Panc1 (cell line): ENCODE data around the gene EXOC7. TPM values are rescaled to one million over a fixed set of nuclear protein-coding genes. Genes with fewer than 3 reads are reported as not detected.
A peak's percentile ranks its signal among the peaks of the same experiment; 100 is the strongest.

Experiments used
- ATAC-seq: fragments of 200-7000 bp; cut with Tn5 transposase; 2 replicates; pipeline ENCODE4 v1.9.1; 2020; ENCODE audit warnings: mild to moderate bottlenecking, moderate library complexity
- BruUV-seq: library from RNA; stranded (reverse); fragments of 400-500 nt; replicated peaks from 2 replicates; lab custom pipeline; 2021; lab: Mats Ljungman, UMichigan
- CTCF ChIA-PET: fragments of 300-600 bp; sonication (Branson Sonifier 250); formaldehyde crosslinking; loops from one replicate; lab custom pipeline; 2022; ENCODE audit warnings: antibody characterized with exemption; lab: Charles Lee
- POLR2A ChIA-PET: fragments of 300-600 bp; sonication (Branson Sonifier 250); formaldehyde crosslinking; loops from one replicate; lab custom pipeline; 2022; ENCODE audit warnings: antibody characterized with exemption; lab: Charles Lee
- DNase-seq: peaks from one replicate; pipeline ENCODE4 v3.0.0-alpha.2; 2010; ENCODE audit warnings: low read depth, low spot score
- H3K27ac ChIP-seq: 2 replicates; pipeline ENCODE4 v1.5.1; 2011; ENCODE audit warnings: mild to moderate bottlenecking, low read length, inconsistent platforms
- H3K27me3 ChIP-seq: fragments of 200-500 bp; sonication (Bioruptor generic); 2 replicates; pipeline ENCODE4 v1.6.0; 2014; ENCODE audit warnings: low read length, inconsistent platforms; ENCODE audit not compliant: control insufficient read depth, insufficient read depth
- H3K36me3 ChIP-seq: fragments of 200-500 bp; sonication (Bioruptor generic); 2 replicates; pipeline ENCODE4 v1.5.1; 2014; ENCODE audit warnings: inconsistent platforms, mild to moderate bottlenecking, low read length, moderate library complexity; ENCODE audit not compliant: control insufficient read depth, insufficient read depth
- H3K4me1 ChIP-seq: 2 replicates; pipeline ENCODE4 v1.5.1; 2011; ENCODE audit warnings: inconsistent platforms, mild to moderate bottlenecking, low read length, moderate library complexity; ENCODE audit not compliant: control insufficient read depth, insufficient read depth
- H3K4me3 ChIP-seq, 2 experiments: 2 replicates each; pipeline ENCODE4 v1.5.1; 2011 to 2012; ENCODE audit warnings: low read depth in 2 of 2, low read length in 2 of 2, mild to moderate bottlenecking in 2 of 2, inconsistent platforms in 1 of 2, moderate library complexity in 1 of 2
- H3K9me3 ChIP-seq: fragments of 200-500 bp; sonication (Bioruptor generic); 2 replicates; pipeline ENCODE4 v1.5.1; 2014; ENCODE audit warnings: low read depth, mild to moderate bottlenecking, inconsistent platforms, low read length, moderate library complexity; ENCODE audit not compliant: control insufficient read depth, insufficient read depth
- POLR2AphosphoS5 ChIP-seq: IDR thresholded peaks from 2 replicates; pipeline ENCODE4 v1.6.1; 2012; ENCODE audit warnings: mild to moderate bottlenecking, low read depth, low read length, moderate library complexity
- SIN3A ChIP-seq: IDR thresholded peaks from 2 replicates; pipeline ENCODE4 v1.6.1; 2012; ENCODE audit warnings: low read depth, mild to moderate bottlenecking, low read length, moderate library complexity, borderline replicate concordance; ENCODE audit not compliant: insufficient read depth
- TCF7L2 ChIP-seq: IDR thresholded peaks from 2 replicates; pipeline ENCODE4 v1.6.1; 2011; ENCODE audit warnings: mild to moderate bottlenecking, low read depth, low read length, inconsistent platforms
- in situ Hi-C: cut with HindIII; loops from 2 replicates; pipeline ENCODE4 v1.10.0; 2016; ENCODE audit warnings: low sequenced_read_pairs, low pct_unique_long_range_greater_than_20kb
- intact Hi-C: fragments of 100-400 bp; cut with micrococcal nuclease; formaldehyde crosslinking; loops from one replicate; pipeline ENCODE4 v1.10.0; 2022; ENCODE audit not compliant: unreplicated experiment
- total RNA-seq: library from RNA; stranded (reverse); gene quantifications from one replicate; pipeline ENCODE4 v1.2.1, GENCODE V29; 2021; ENCODE audit not compliant: unreplicated experiment
- TF ChIP-seq, protein P1 (sequence below), 2 experiments: IDR thresholded peaks; 2 replicates each; pipeline ENCODE4 v1.6.1; 2011 to 2012; ENCODE audit warnings: low read depth in 2 of 2, control low read depth in 1 of 2, low read length in 1 of 2, mild to moderate bottlenecking in 1 of 2, moderate library complexity in 1 of 2; ENCODE audit not compliant: insufficient read depth in 1 of 2
- TF ChIP-seq, protein P2 (sequence below): fragments of 450-650 bp; IDR thresholded peaks from 2 replicates; pipeline ENCODE4 v1.5.1; 2017; ENCODE audit warnings: mild to moderate bottlenecking

EXOC7 gene
- total RNA-seq, 1 experiment from 2014 or later = 190 TPM

DNA sequence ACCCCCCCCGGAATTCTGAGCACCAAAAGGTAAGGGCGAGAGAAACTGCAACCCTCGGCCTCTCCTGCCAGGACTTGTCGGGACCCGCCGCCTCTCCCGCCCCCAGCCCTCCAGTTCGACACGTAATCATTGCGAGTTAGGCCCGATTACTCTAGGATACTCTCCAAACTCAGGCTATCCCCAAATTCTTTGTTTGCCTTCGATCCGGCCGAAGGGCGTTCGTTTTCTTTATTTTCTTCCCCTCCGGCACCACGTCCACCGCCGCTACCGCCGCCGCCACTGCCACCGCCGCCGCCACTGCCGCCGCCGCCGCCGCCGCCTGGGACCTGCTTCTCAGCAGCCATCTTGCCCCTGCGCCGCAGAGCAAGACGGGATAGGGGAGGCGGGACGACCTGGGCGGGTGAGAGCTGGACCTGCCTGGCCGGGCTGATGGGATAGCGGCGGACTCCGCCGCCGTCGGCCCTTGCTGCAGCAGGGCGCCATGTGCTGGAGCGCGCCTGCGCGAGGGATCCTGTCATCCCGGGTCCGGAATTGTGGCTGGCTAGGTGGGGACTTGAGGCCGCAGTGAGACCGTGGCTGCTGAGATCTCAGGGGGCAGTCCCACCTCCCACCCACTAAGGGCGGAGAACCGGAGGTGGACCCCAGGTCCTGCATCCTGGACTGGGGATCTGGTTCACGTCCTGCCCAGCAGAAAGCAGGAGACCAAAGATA, 31.3 kb downstream of the EXOC7 start, which contains the start of gene SRP68:
Gene SRP68, minus strand, starts transcription at position 370 of the 711 bp plus-strand sequence. Its CDS starts 26 bp downstream, at position 344.
- H3K4me1 ChIP-seq = peaks cover 7% of the 10 kb centered on the region
- ChIA-PET POLR2A (interaction anchor here (0.5 kb wide), 1 partner anchor 196 kb away, joined by 3 read pairs; no protein-coding TSS in a partner anchor), CTCF (no interaction called here)
- in situ Hi-C loops = loop anchor here (25.0 kb wide), 1 partner anchor 135 kb away; the partner anchor contains the start of gene FBF1
- peaks cover 7% of the 10 kb centered on the region; the same call in 1 of the 2 replicates for H3K36me3 ChIP-seq
- H3K9me3 ChIP-seq = no peaks in the 10 kb centered on the region
- BruUV-seq = no TSS peak
- H3K4me3 ChIP-seq = peak within 1 kb of the TSS; percentile 88 to 92
- ATAC-seq (peak; percentile 99), DNase-seq (no peak)
- peak within 1 kb of the TSS; percentile 92 for H3K27ac ChIP-seq
- peak; percentile 90 for TF ChIP-seq POLR2AphosphoS5
- TF ChIP-seq, protein P1, sequence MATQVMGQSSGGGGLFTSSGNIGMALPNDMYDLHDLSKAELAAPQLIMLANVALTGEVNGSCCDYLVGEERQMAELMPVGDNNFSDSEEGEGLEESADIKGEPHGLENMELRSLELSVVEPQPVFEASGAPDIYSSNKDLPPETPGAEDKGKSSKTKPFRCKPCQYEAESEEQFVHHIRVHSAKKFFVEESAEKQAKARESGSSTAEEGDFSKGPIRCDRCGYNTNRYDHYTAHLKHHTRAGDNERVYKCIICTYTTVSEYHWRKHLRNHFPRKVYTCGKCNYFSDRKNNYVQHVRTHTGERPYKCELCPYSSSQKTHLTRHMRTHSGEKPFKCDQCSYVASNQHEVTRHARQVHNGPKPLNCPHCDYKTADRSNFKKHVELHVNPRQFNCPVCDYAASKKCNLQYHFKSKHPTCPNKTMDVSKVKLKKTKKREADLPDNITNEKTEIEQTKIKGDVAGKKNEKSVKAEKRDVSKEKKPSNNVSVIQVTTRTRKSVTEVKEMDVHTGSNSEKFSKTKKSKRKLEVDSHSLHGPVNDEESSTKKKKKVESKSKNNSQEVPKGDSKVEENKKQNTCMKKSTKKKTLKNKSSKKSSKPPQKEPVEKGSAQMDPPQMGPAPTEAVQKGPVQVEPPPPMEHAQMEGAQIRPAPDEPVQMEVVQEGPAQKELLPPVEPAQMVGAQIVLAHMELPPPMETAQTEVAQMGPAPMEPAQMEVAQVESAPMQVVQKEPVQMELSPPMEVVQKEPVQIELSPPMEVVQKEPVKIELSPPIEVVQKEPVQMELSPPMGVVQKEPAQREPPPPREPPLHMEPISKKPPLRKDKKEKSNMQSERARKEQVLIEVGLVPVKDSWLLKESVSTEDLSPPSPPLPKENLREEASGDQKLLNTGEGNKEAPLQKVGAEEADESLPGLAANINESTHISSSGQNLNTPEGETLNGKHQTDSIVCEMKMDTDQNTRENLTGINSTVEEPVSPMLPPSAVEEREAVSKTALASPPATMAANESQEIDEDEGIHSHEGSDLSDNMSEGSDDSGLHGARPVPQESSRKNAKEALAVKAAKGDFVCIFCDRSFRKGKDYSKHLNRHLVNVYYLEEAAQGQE (IDR thresholded peaks at IDR 0.05; ENCODE audit: insufficient read depth in 1 of 2, low read depth in 2 of 2, low read length in 1 of 2) = peak in 1 of 2 experiments; percentile 63; a peak in 1 of 4 replicates
- TF ChIP-seq, protein P2, sequence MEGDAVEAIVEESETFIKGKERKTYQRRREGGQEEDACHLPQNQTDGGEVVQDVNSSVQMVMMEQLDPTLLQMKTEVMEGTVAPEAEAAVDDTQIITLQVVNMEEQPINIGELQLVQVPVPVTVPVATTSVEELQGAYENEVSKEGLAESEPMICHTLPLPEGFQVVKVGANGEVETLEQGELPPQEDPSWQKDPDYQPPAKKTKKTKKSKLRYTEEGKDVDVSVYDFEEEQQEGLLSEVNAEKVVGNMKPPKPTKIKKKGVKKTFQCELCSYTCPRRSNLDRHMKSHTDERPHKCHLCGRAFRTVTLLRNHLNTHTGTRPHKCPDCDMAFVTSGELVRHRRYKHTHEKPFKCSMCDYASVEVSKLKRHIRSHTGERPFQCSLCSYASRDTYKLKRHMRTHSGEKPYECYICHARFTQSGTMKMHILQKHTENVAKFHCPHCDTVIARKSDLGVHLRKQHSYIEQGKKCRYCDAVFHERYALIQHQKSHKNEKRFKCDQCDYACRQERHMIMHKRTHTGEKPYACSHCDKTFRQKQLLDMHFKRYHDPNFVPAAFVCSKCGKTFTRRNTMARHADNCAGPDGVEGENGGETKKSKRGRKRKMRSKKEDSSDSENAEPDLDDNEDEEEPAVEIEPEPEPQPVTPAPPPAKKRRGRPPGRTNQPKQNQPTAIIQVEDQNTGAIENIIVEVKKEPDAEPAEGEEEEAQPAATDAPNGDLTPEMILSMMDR = no peak
- intact Hi-C loops = no loop called here
- no peaks in the 10 kb centered on the region for H3K27me3 ChIP-seq

DNA sequence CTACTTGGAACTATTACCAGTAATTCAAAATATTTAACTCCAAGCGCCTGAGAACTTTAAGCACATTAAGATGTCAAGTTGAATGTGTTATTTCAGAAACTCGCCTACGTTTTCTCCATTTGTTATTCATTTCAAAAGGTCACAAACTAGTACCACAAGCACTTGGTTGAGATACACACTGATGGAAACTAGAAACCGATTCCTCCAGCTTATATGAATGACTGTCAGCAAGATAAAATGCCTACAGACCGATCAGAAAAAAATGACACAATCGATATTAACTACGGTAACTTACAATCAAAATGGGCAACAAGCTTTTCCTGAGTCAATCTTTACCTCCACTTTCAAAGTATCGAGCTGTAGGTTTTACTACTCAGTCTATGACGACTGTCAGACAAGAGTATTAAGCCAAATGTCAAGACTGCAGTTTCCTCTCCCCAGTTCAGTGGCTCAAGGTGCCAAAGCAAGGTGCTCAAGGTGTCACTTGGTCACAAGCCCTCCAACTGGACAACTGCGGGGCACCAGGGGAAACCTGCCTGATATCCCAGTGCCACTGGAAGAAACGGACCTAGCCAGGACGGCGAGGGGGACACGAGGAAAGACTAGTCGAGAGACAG, 31.9 kb downstream of the EXOC7 start:
- no peaks in the 10 kb centered on the region for H3K9me3 ChIP-seq
- no peaks in the 10 kb centered on the region for H3K27me3 ChIP-seq
- H3K4me3 ChIP-seq = peak overlapping the region; percentile 88 to 92
- peaks cover 10% of the 10 kb centered on the region for H3K36me3 ChIP-seq
- ChIA-PET POLR2A (no interaction called here), CTCF (no interaction called here)
- TF ChIP-seq, protein P2 = no peak
- TF ChIP-seq TCF7L2 (no peak), SIN3A (no peak), POLR2AphosphoS5 (no peak)
- TF ChIP-seq, protein P1 (IDR thresholded peaks at IDR 0.05; ENCODE audit: insufficient read depth in 1 of 2, low read depth in 2 of 2, low read length in 1 of 2) = no peak
- H3K4me1 ChIP-seq = peaks cover 7% of the 10 kb centered on the region
- peak; percentile 3 for ATAC-seq
- in situ Hi-C loops = loop anchor here (25.0 kb wide), 1 partner anchor 134 kb away; the partner anchor contains the start of gene FBF1
- no peak for DNase-seq
- peak overlapping the region; percentile 92 for H3K27ac ChIP-seq
- TSS peak; percentile 90 for BruUV-seq
- intact Hi-C loops = no loop called here
